Neural cell (in vitro differentiated cells): Measurements from ENCODE around the gene TMC2. TPM values are rescaled to one million over a fixed set of nuclear protein-coding genes. Genes with fewer than 3 reads are reported as not detected.

ENCODE experiments used
- H2AFZ ChIP-seq: fragments of 200-600, 300-800 bp; sonication (generic), shearing (Covaris generic); 2 replicates; pipeline ENCODE4 v1.6.0; 2014; ENCODE audit warnings: low read depth, mild to moderate bottlenecking, antibody characterized with exemption, low read length, moderate library complexity
- H3F3A ChIP-seq: fragments of 200-600 bp; shearing (Covaris generic); 2 replicates; pipeline ENCODE4 v1.6.1; 2016; ENCODE audit warnings: mild to moderate bottlenecking, moderate library complexity, mixed read lengths, antibody characterized with exemption, low read length; ENCODE audit not compliant: insufficient read depth, poor library complexity, severe bottlenecking
- H3K27ac ChIP-seq: fragments of 200-600, 300-800 bp; sonication (generic), shearing (Covaris generic); 2 replicates; pipeline ENCODE4 v1.5.1; 2014; ENCODE audit warnings: mild to moderate bottlenecking, low read length, moderate library complexity
- H3K27me3 ChIP-seq: fragments of 300-800, 200-600 bp; sonication (generic), shearing (Covaris generic); 2 replicates; pipeline ENCODE4 v1.6.0; 2014; ENCODE audit warnings: mild to moderate bottlenecking, low read depth, low read length, moderate library complexity; ENCODE audit not compliant: insufficient read depth
- H3K36me3 ChIP-seq: fragments of 300-800, 200-600 bp; sonication (generic), shearing (Covaris generic); 2 replicates; pipeline ENCODE4 v1.5.1; 2014; ENCODE audit warnings: mild to moderate bottlenecking, antibody characterized with exemption, low read length, moderate library complexity; ENCODE audit not compliant: insufficient read depth
- H3K4me2 ChIP-seq: fragments of 300-800, 200-600 bp; sonication (generic), shearing (Covaris generic); 2 replicates; pipeline ENCODE4 v1.6.0; 2014; ENCODE audit warnings: mild to moderate bottlenecking, low read length
- H3K4me3 ChIP-seq: fragments of 300-800, 200-600 bp; sonication (generic), shearing (Covaris generic); 2 replicates; pipeline ENCODE4 v1.5.1; 2014; ENCODE audit warnings: mild to moderate bottlenecking, low read length, moderate library complexity
- H3K79me2 ChIP-seq: fragments of 200-600 bp; shearing (Covaris generic); replicated peaks from 2 replicates; pipeline ENCODE4 v1.6.0; 2014; ENCODE audit warnings: mild to moderate bottlenecking, low read length, moderate library complexity; ENCODE audit not compliant: insufficient read depth
- H3K9ac ChIP-seq: fragments of 300-800, 200-600 bp; sonication (generic), shearing (Covaris generic); 2 replicates; pipeline ENCODE4 v1.6.1; 2016; ENCODE audit warnings: mild to moderate bottlenecking, low read length, mixed read lengths
- H3K9me2 ChIP-seq: fragments of 200-600 bp; shearing (Covaris generic); 2 replicates; pipeline ENCODE4 v1.6.1; 2016; ENCODE audit warnings: mild to moderate bottlenecking, low read length, mixed read lengths; ENCODE audit not compliant: insufficient read depth
- H3K9me3 ChIP-seq: fragments of 200-600, 300-800 bp; sonication (generic), shearing (Covaris generic); 2 replicates; pipeline ENCODE4 v1.6.1; 2016; ENCODE audit warnings: mild to moderate bottlenecking, mixed run types, low read length, moderate library complexity, mixed read lengths
- H4K20me1 ChIP-seq: fragments of 200-600 bp; shearing (Covaris generic); 2 replicates; pipeline ENCODE4 v1.6.1; 2016; ENCODE audit warnings: mild to moderate bottlenecking, mixed run types; ENCODE audit not compliant: insufficient read depth
- EP300 ChIP-seq: fragments of 450-650 bp; conservative IDR thresholded peaks from 2 replicates; pipeline ENCODE4 v1.6.1; 2014; ENCODE audit warnings: antibody characterized with exemption, mild to moderate bottlenecking, moderate library complexity; ENCODE audit not compliant: poor library complexity, severe bottlenecking
- EZH2 ChIP-seq: fragments of 200-600, 300-800 bp; shearing (Covaris generic), sonication (generic); IDR thresholded peaks from 2 replicates; pipeline ENCODE4 v1.6.1; 2014; ENCODE audit warnings: antibody characterized with exemption, low read length, borderline replicate concordance, mild to moderate bottlenecking; ENCODE audit not compliant: insufficient read depth, poor library complexity, severe bottlenecking
- MXI1 ChIP-seq: fragments of 450-650 bp; conservative IDR thresholded peaks from 2 replicates; pipeline ENCODE4 v1.6.1; 2014; ENCODE audit warnings: antibody characterized with exemption, mild to moderate bottlenecking; ENCODE audit not compliant: poor library complexity, severe bottlenecking
- POLR2AphosphoS5 ChIP-seq: IDR thresholded peaks from 2 replicates; pipeline ENCODE4 v1.6.1; 2012
- RAD21 ChIP-seq: fragments of 450-650 bp; conservative IDR thresholded peaks from 2 replicates; pipeline ENCODE4 v1.6.1; 2014; ENCODE audit warnings: antibody characterized with exemption, mild to moderate bottlenecking, moderate library complexity
- SMC3 ChIP-seq: fragments of 450-650 bp; conservative IDR thresholded peaks from 2 replicates; pipeline ENCODE4 v1.6.1; 2014; ENCODE audit warnings: antibody characterized with exemption, mild to moderate bottlenecking, moderate library complexity; ENCODE audit not compliant: poor library complexity
- TAF1 ChIP-seq: IDR thresholded peaks from 2 replicates; pipeline ENCODE4 v1.6.1; 2012; ENCODE audit warnings: low read depth
- polyA plus RNA-seq: library from polyadenylated mRNA; depleted of rRNA; stranded (reverse); fragments of >200 nt; gene quantifications from 2 replicates; pipeline ENCODE4 v1.2.3, GENCODE V29; 2014
- TF ChIP-seq, protein P1 (sequence below): fragments of 450-650 bp; IDR thresholded peaks from 2 replicates; pipeline ENCODE4 v1.5.1; 2014; ENCODE audit warnings: antibody characterized with exemption, mild to moderate bottlenecking, moderate library complexity; ENCODE audit not compliant: poor library complexity, severe bottlenecking
- TF ChIP-seq, protein P2 (sequence below): IDR thresholded peaks from 2 replicates; pipeline ENCODE4 v1.6.1; 2012; ENCODE audit warnings: borderline replicate concordance

Gene TMC2
- polyA plus RNA-seq, 1 donor from 2014 or later: 0.11 TPM

DNA sequence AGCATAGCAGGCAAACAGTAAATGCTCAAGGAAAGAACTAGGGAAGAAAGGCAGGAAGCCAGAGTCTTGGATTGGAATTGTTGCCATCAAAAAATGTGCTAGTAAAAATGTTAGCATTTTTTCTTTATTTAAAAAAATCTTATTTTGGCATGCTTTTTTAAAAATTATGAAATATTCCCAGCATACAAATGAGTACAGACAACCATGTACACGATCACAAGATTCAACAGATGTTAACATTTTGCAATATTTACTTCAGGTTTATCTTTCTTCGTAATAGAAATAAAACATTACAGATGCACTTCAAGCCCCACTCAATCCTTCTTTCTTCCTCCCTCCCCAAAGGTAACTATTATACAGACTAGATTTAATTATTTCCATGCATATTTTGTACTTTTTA lies 88.7 kb downstream of the TMC2 start:
- Histone ChIP-seq H3K79me2 (no peaks in the 10 kb centered on the region), H3K27ac (no peak overlapping the region), H3K9ac (no peak overlapping the region), H3K9me2 (no peaks in the 10 kb centered on the region), H3K9me3 (no peaks in the 10 kb centered on the region), H3F3A (no peaks in the 10 kb centered on the region), H3K27me3 (no peaks in the 10 kb centered on the region), H4K20me1 (no peaks in the 10 kb centered on the region), H3K4me2 (no peak overlapping the region), H2AFZ (no peak overlapping the region), H3K36me3 (no peaks in the 10 kb centered on the region), H3K4me3 (no peak overlapping the region)
- TF ChIP-seq EZH2: no peak
- TF ChIP-seq EP300: no peak
- TF ChIP-seq, protein P1, sequence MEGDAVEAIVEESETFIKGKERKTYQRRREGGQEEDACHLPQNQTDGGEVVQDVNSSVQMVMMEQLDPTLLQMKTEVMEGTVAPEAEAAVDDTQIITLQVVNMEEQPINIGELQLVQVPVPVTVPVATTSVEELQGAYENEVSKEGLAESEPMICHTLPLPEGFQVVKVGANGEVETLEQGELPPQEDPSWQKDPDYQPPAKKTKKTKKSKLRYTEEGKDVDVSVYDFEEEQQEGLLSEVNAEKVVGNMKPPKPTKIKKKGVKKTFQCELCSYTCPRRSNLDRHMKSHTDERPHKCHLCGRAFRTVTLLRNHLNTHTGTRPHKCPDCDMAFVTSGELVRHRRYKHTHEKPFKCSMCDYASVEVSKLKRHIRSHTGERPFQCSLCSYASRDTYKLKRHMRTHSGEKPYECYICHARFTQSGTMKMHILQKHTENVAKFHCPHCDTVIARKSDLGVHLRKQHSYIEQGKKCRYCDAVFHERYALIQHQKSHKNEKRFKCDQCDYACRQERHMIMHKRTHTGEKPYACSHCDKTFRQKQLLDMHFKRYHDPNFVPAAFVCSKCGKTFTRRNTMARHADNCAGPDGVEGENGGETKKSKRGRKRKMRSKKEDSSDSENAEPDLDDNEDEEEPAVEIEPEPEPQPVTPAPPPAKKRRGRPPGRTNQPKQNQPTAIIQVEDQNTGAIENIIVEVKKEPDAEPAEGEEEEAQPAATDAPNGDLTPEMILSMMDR: no peak
- no peak for TF ChIP-seq MXI1
- no peak for TF ChIP-seq POLR2AphosphoS5
- TF ChIP-seq RAD21: no peak

DNA sequence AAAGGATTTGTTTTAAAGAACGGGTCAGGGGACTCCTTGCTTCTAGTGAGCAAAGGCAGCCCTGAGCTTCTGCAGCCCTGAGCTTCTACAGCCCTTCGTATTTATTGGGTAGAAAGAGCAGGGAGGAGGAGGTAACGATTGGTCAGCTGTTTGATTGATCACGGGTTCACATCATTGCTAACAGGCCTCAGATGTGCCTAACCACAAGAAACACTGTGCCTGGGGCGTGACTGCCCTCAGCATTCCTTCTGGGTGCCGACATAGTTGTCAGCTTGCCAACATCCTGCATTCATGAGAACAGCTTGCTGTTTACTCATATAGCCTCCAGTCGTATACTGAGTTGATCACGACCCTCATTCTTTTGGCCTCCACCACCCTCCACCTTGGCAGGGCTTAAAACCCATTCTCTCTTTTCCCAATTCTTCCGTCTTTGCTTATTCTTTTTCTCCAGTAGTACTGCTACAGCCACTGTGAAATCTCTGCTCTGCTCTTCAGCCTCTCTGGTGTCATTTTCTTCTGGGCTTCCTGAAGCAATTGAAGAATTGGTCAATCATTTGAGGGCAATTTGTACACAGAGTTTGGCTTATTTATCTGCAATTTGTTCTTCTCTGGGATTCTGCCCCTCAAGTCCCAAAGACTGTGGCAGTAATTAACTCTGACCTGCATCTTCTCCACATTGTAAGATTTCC lies 90.6 kb downstream of the TMC2 start:
- TF ChIP-seq EP300 (no peak), SMC3 (no peak), EZH2 (no peak), MXI1 (no peak), POLR2AphosphoS5 (no peak), TAF1 (no peak), RAD21 (no peak)
- TF ChIP-seq, protein P1: no peak
- TF ChIP-seq, protein P2, sequence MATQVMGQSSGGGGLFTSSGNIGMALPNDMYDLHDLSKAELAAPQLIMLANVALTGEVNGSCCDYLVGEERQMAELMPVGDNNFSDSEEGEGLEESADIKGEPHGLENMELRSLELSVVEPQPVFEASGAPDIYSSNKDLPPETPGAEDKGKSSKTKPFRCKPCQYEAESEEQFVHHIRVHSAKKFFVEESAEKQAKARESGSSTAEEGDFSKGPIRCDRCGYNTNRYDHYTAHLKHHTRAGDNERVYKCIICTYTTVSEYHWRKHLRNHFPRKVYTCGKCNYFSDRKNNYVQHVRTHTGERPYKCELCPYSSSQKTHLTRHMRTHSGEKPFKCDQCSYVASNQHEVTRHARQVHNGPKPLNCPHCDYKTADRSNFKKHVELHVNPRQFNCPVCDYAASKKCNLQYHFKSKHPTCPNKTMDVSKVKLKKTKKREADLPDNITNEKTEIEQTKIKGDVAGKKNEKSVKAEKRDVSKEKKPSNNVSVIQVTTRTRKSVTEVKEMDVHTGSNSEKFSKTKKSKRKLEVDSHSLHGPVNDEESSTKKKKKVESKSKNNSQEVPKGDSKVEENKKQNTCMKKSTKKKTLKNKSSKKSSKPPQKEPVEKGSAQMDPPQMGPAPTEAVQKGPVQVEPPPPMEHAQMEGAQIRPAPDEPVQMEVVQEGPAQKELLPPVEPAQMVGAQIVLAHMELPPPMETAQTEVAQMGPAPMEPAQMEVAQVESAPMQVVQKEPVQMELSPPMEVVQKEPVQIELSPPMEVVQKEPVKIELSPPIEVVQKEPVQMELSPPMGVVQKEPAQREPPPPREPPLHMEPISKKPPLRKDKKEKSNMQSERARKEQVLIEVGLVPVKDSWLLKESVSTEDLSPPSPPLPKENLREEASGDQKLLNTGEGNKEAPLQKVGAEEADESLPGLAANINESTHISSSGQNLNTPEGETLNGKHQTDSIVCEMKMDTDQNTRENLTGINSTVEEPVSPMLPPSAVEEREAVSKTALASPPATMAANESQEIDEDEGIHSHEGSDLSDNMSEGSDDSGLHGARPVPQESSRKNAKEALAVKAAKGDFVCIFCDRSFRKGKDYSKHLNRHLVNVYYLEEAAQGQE: no peak
- Histone ChIP-seq H3K27ac (no peak overlapping the region), H2AFZ (no peak overlapping the region), H3K36me3 (no peaks in the 10 kb centered on the region), H3K27me3 (no peaks in the 10 kb centered on the region), H3K9ac (no peak overlapping the region), H3K4me2 (no peak overlapping the region), H3K9me3 (no peaks in the 10 kb centered on the region), H4K20me1 (no peaks in the 10 kb centered on the region), H3K79me2 (no peaks in the 10 kb centered on the region), H3K9me2 (no peaks in the 10 kb centered on the region), H3F3A (no peaks in the 10 kb centered on the region), H3K4me3 (no peak overlapping the region)
